Measurements from ENCODE around the gene FAM168A. TPM values are rescaled to one million over a fixed set of nuclear protein-coding genes. Genes with fewer than 3 reads are reported as not detected.

The FAM168A gene
- total and polyA plus RNA-seq, 2 experiments from 2014 or later, result 6.3 to 24.5 TPM

DNA sequence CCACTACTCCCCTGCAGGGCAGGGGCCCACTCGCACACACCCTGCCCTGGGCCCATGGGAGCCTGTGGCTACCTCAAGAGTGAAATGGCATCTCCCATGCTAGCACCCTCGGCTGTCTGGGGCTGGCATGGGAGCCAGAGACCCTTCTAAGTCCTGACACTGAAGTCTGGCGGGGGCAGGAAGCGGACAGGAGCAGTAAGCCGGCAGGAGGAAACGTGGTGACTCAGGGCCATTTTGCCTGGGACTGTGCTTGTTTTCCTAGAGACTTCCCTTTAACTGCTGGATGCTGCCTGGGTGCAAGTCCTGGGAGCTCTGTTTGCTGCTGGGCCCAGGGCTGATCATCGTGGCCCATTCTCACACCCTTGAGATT, 204.9 kb downstream of the FAM168A start:
- H4K20me1 ChIP-seq (ENCODE audit: insufficient read depth, poor library complexity, severe bottlenecking), result no peaks in the 10 kb centered on the region
- peaks cover 3% of the 10 kb centered on the region for H3K4me1 ChIP-seq (ENCODE audit: insufficient read depth)
- H3K4me3 ChIP-seq, result no peak overlapping the region
- no peak for DNase-seq (ENCODE audit: low spot score)
- 91% methylated on average over 7 of the region's 7 CpGs for WGBS (ENCODE audit: low lambda C conversion rate, missing lambda C conversion rate)
- H3K36me3 ChIP-seq (replicated peaks; ENCODE audit: insufficient read depth, low read depth), result no peaks in the 10 kb centered on the region
- no peaks in the 10 kb centered on the region for H3K9me2 ChIP-seq (replicated peaks; ENCODE audit: insufficient read depth)
- H3K4me2 ChIP-seq, result no peak overlapping the region
- no peaks in the 10 kb centered on the region for H3K79me2 ChIP-seq
- no peak for TF ChIP-seq EZH2 (IDR thresholded peaks at IDR 0.05; ENCODE audit: borderline replicate concordance)
- TF ChIP-seq, protein P1, sequence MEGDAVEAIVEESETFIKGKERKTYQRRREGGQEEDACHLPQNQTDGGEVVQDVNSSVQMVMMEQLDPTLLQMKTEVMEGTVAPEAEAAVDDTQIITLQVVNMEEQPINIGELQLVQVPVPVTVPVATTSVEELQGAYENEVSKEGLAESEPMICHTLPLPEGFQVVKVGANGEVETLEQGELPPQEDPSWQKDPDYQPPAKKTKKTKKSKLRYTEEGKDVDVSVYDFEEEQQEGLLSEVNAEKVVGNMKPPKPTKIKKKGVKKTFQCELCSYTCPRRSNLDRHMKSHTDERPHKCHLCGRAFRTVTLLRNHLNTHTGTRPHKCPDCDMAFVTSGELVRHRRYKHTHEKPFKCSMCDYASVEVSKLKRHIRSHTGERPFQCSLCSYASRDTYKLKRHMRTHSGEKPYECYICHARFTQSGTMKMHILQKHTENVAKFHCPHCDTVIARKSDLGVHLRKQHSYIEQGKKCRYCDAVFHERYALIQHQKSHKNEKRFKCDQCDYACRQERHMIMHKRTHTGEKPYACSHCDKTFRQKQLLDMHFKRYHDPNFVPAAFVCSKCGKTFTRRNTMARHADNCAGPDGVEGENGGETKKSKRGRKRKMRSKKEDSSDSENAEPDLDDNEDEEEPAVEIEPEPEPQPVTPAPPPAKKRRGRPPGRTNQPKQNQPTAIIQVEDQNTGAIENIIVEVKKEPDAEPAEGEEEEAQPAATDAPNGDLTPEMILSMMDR (IDR thresholded peaks at IDR 0.05; ENCODE audit: poor library complexity), result no peak
- no peak for TF ChIP-seq EZH2phosphoT487 (IDR thresholded peaks at IDR 0.05; ENCODE audit: low read depth, severe bottlenecking, unreplicated experiment)
- H3K27ac ChIP-seq, result no peak overlapping the region
- no peaks in the 10 kb centered on the region for H3K27me3 ChIP-seq
- H3K9me3 ChIP-seq (ENCODE audit: low read depth), result no peaks in the 10 kb centered on the region
- H2AFZ ChIP-seq, result no peak overlapping the region

GRCh38 chr11:73392108-73393010, 205.6 kb downstream of the FAM168A start:
- H3K79me2 ChIP-seq, result peaks cover 1% of the 10 kb centered on the region
- H3K4me2 ChIP-seq, result no peak overlapping the region
- peaks cover 9% of the 10 kb centered on the region for H3K4me1 ChIP-seq (ENCODE audit: insufficient read depth)
- no peaks in the 10 kb centered on the region for H4K20me1 ChIP-seq (ENCODE audit: insufficient read depth, poor library complexity, severe bottlenecking)
- no peaks in the 10 kb centered on the region for H3K36me3 ChIP-seq (replicated peaks; ENCODE audit: insufficient read depth, low read depth)
- no peak overlapping the region for H3K4me3 ChIP-seq
- TF ChIP-seq EZH2phosphoT487 (IDR thresholded peaks at IDR 0.05; ENCODE audit: low read depth, severe bottlenecking, unreplicated experiment) (no peak), EZH2 (IDR thresholded peaks at IDR 0.05; ENCODE audit: borderline replicate concordance) (no peak)
- TF ChIP-seq, protein P1 (IDR thresholded peaks at IDR 0.05; ENCODE audit: poor library complexity), result no peak
- H3K27ac ChIP-seq, result no peak overlapping the region
- no peaks in the 10 kb centered on the region for H3K27me3 ChIP-seq
- WGBS (ENCODE audit: low lambda C conversion rate, missing lambda C conversion rate), result 95% methylated on average over 26 of the region's 31 CpGs
- no peaks in the 10 kb centered on the region for H3K9me2 ChIP-seq (replicated peaks; ENCODE audit: insufficient read depth)
- H3K9me3 ChIP-seq (ENCODE audit: low read depth), result no peaks in the 10 kb centered on the region
- DNase-seq (ENCODE audit: low spot score), result no peak
- H2AFZ ChIP-seq, result no peak overlapping the region

- H3K27ac ChIP-seq, result no peak overlapping the region
- no peak overlapping the region for H3K4me2 ChIP-seq
- TF ChIP-seq EZH2phosphoT487 (IDR thresholded peaks at IDR 0.05; ENCODE audit: low read depth, severe bottlenecking, unreplicated experiment), result no peak
- no peak for TF ChIP-seq EZH2 (IDR thresholded peaks at IDR 0.05; ENCODE audit: borderline replicate concordance)
- TF ChIP-seq, protein P1 (IDR thresholded peaks at IDR 0.05; ENCODE audit: poor library complexity), result no peak
- no peak overlapping the region for H3K4me3 ChIP-seq
- peaks cover 2% of the 10 kb centered on the region for H3K79me2 ChIP-seq
- DNase-seq (ENCODE audit: low spot score), result no peak
- H4K20me1 ChIP-seq (ENCODE audit: insufficient read depth, poor library complexity, severe bottlenecking), result no peaks in the 10 kb centered on the region
- H2AFZ ChIP-seq, result no peak overlapping the region
- no peaks in the 10 kb centered on the region for H3K27me3 ChIP-seq
- H3K9me2 ChIP-seq (replicated peaks; ENCODE audit: insufficient read depth), result no peaks in the 10 kb centered on the region
- peaks cover 12% of the 10 kb centered on the region for H3K4me1 ChIP-seq (ENCODE audit: insufficient read depth)
- H3K9me3 ChIP-seq (ENCODE audit: low read depth), result no peaks in the 10 kb centered on the region
- 91% methylated on average over 10 of the region's 10 CpGs for WGBS (ENCODE audit: low lambda C conversion rate, missing lambda C conversion rate)
- H3K36me3 ChIP-seq (replicated peaks; ENCODE audit: insufficient read depth, low read depth), result no peaks in the 10 kb centered on the region
These were observed 206.2 kb downstream of the FAM168A start for GRCh38 chr11:73391665-73392064.
